Measurements from ENCODE around the gene TOMM7. TPM values are rescaled to one million over a fixed set of nuclear protein-coding genes. Genes with fewer than 3 reads are reported as not detected.

The TOMM7 gene
- total RNA-seq, 4 donors from 2014 or later: 73.2 to 217 (median 126) TPM

DNA sequence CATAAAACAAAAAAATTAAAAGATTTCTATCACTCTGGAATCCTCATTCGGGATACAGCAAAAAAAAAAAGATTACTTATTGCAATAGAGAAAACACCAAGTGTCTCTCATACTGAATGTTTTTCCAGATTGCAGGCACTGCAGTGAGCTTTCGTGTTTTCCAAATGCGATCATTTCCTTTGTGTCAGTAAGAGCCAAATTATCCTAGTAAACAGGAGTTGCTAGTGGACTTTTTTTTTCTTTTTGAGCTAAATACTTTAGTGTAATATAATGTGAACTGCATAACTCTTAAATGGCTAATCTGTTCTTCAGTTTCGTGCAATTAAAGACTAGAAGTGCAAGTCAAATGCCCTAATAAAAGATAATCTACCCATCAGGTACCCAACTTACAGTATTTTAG lies 44.4 kb upstream of the TOMM7 start:
- Histone ChIP-seq H3K36me3 (no peaks in the 10 kb centered on the region), H3K27me3 (no peaks in the 10 kb centered on the region), H3K27ac (peak overlapping the region in 3 of 4 donors; percentile 28 to 69 (median 52)), H3K4me1 (peaks cover 0 to 32% (median 11%) of the 10 kb centered on the region in 3 donors), H3K9me3 (no peaks in the 10 kb centered on the region), H3K4me3 (no peak overlapping the region)
- intact Hi-C loops (cut with DNase I): no loop called here
- 54 to 70% methylated on average over 4 of the region's 4 CpGs for WGBS, 2 donors
- TF ChIP-seq POLR2A (IDR thresholded peaks at IDR 0.05): no peak
- no peak for TF ChIP-seq CTCF (IDR thresholded peaks at IDR 0.05)
- DNase-seq: no peak

- no peak for TF ChIP-seq CTCF (IDR thresholded peaks at IDR 0.05)
- no peak for TF ChIP-seq POLR2A (IDR thresholded peaks at IDR 0.05)
- Histone ChIP-seq H3K36me3 (no peaks in the 10 kb centered on the region), H3K27me3 (no peaks in the 10 kb centered on the region), H3K4me3 (no peak overlapping the region), H3K4me1 (peaks cover 0 to 39% (median 14%) of the 10 kb centered on the region in 3 donors), H3K9me3 (no peaks in the 10 kb centered on the region), H3K27ac (peak overlapping the region in 3 of 4 donors; percentile 42 to 71 (median 59))
- 52 to 76% methylated on average over 2 of the region's 2 CpGs for WGBS, 2 donors
- intact Hi-C loops (cut with DNase I): no loop called here
- DNase-seq: no peak
These were observed 42.9 kb upstream of the TOMM7 start for GRCh38 chr7:22865602-22865960.

DNA sequence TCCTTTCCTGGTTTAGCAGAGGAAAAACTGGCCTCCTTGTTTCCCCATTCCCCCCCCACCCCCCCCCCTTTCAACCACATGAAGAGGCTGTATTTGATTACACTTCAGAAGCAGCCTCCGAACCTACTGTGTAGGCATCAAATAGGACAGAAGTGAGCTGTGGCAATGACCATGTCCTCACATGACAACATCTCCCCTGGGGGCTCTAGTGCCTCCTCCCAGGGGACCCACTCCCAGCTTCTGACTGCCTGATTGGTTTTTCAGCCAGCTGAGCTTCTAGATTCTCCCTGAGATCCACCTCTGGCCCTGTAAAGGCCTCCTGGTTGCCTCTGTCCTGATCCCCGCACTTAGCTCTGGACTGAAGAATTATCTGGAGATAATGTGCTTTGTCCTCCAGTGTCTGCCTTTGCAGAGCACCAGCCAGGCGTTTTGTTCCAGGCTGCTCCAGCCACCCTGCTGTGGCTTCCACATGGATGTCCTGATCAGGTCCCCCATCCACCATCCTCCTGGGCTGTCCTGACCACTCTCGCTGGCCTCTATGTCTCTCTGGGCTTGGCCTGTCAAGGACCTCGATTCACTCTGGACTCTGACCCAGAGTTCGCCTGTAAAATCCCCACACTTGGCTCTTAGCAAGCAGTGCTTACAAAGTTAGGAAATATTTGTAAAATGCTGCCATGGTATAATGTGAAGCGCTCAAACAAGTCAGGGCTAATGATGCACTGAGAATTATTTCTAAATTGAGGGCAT lies 42.4 kb upstream of the TOMM7 start:
- 70 to 73% methylated on average over 7 of the region's 7 CpGs for WGBS, 2 donors
- H3K9me3 ChIP-seq: no peaks in the 10 kb centered on the region
- H3K4me3 ChIP-seq: no peak overlapping the region
- H3K4me1 ChIP-seq: peaks cover 0 to 44% (median 19%) of the 10 kb centered on the region in 3 donors
- no peak for DNase-seq
- H3K36me3 ChIP-seq: no peaks in the 10 kb centered on the region
- H3K27me3 ChIP-seq: no peaks in the 10 kb centered on the region
- TF ChIP-seq POLR2A (IDR thresholded peaks at IDR 0.05) (no peak), CTCF (IDR thresholded peaks at IDR 0.05) (no peak)
- peak overlapping the region; percentile 11 to 71 (median 50) for H3K27ac ChIP-seq
- intact Hi-C loops (cut with DNase I): no loop called here

- Histone ChIP-seq H3K27ac (peak overlapping the region; percentile 9 to 71 (median 26)), H3K36me3 (no peaks in the 10 kb centered on the region), H3K27me3 (no peaks in the 10 kb centered on the region), H3K4me3 (no peak overlapping the region), H3K4me1 (peaks cover 4 to 52% (median 27%) of the 10 kb centered on the region in 3 donors), H3K9me3 (no peaks in the 10 kb centered on the region)
- DNase-seq: no peak
- WGBS, 2 donors: 80 to 100% methylated on average over 1 of the region's 1 CpG
- TF ChIP-seq POLR2A (IDR thresholded peaks at IDR 0.05) (no peak), CTCF (IDR thresholded peaks at IDR 0.05) (no peak)
- intact Hi-C loops (cut with DNase I): no loop called here
These were observed 41.7 kb upstream of the TOMM7 start for GRCh38 chr7:22864301-22864700.

- Histone ChIP-seq H3K4me3 (no peak overlapping the region), H3K9me3 (no peaks in the 10 kb centered on the region), H3K27ac (peak overlapping the region in 2 of 4 donors; percentile 3 to 42), H3K27me3 (no peaks in the 10 kb centered on the region), H3K36me3 (peaks cover 0 to 2% (median 0%) of the 10 kb centered on the region in 3 donors), H3K4me1 (peaks cover 14 to 61% (median 36%) of the 10 kb centered on the region in 3 donors)
- 34 to 64% methylated on average over 7 to 8 of the region's 8 CpGs for WGBS, 2 donors
- no peak for DNase-seq
- intact Hi-C loops (cut with DNase I): no loop called here
- TF ChIP-seq CTCF (IDR thresholded peaks at IDR 0.05): no peak
- no peak for TF ChIP-seq POLR2A (IDR thresholded peaks at IDR 0.05)
These were observed 40.7 kb upstream of the TOMM7 start for GRCh38 chr7:22863156-22863899.
